Measurements from ENCODE around the gene ILKAP. TPM values are rescaled to one million over a fixed set of nuclear protein-coding genes. Genes with fewer than 3 reads are reported as not detected.

The ILKAP gene
- total and polyA plus RNA-seq, 2 experiments from 2014 or later: 11.9 to 35.0 TPM

DNA sequence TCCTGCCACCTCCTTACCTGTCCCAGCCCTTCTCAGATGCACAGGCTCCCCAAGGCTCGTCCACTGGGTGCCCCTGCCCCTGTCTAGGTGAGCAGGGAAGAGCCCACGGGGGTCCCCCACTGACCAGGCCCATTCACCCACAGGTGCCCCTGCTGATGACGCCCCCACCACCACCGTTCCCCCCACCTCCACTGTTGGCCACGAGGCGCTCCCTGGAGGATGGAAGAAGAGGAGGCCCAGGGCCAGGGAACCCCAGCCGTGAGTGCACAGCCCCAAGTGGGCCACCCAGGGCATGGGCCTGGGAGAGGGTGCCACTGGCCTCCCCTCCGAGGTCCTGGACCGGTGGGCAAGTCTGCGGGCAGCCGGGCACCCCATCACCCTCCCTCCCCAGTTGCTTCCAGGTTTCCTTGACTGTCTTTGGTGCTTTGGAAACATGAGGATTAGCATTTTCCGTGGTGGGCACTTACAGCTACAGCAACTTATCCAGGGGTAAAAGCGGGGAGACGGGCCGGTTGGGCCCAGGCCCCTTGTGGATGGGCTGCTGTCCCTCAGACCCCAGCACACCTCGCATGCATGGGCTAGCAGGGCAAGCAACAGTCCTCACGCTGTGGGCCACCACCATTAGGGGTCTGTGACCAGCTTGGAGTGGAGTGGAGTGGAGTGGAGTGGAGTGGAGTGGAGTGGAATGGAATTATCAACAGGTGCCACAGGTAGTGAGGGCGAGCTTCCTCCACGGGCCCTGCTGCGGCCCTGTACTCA, 78.2 kb downstream of the ILKAP start:
- no peak overlapping the region for H2AFZ ChIP-seq

DNA sequence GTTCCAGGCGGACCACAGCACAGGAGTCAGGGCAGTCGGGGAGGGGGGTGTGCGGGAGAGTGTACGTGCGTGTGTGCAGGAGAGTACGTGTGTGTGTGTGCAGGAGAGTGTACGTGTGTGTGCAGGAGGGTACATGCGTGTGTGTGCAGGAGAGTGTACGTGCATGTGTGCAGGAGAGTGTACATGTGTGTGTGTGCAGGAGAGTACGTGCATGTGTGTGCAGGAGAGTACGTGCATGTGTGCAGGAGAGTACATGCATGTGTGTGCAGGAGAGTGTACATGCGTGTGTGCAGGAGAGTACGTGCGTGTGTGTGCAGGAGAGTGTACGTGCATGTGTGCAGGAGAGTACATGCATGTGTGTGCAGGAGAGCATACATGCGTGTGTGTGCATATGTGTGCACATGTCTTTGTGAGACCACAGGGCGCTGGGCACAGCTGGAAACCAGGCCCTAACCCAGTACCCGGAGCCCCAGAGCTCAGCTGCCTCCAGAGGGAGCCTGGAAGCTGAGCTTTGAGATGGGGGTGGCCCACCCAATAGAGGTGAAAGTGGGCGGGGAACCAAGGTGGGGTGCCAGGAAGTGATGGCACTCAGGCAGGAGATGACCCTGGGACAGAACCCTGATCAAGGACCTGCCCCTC, 78.9 kb downstream of the ILKAP start:
- in situ Hi-C loops (cut with MboI): no loop called here
- Histone ChIP-seq H2AFZ (no peak overlapping the region), H3K9ac (no peak overlapping the region), H3K4me3 (no peak overlapping the region), H4K20me1 (ENCODE audit: insufficient read depth) (no peaks in the 10 kb centered on the region), H3K9me3 (ENCODE audit: low read depth) (no peaks in the 10 kb centered on the region), H3K9me2 (ENCODE audit: insufficient read depth) (no peaks in the 10 kb centered on the region), H3K79me2 (ENCODE audit: insufficient read depth) (no peaks in the 10 kb centered on the region), H3K4me2 (ENCODE audit: unreplicated experiment) (no peak overlapping the region), H3K27me3 (replicated peaks; ENCODE audit: insufficient read depth) (no peaks in the 10 kb centered on the region), H3F3A (ENCODE audit: insufficient read depth) (no peaks in the 10 kb centered on the region), H3K27ac (no peak overlapping the region), H3K4me1 (ENCODE audit: insufficient read depth) (no peaks in the 10 kb centered on the region), H3K36me3 (ENCODE audit: low read depth) (no peaks in the 10 kb centered on the region)
- no peak for DNase-seq
- 73 to 79% methylated on average over 13 to 19 of the region's 19 CpGs for WGBS, 2 experiments (ENCODE audit: low coverage in 1 of 2, low lambda C conversion rate in 2 of 2, missing lambda C conversion rate in 2 of 2)
- TF ChIP-seq EZH2phosphoT487 (IDR thresholded peaks at IDR 0.05; ENCODE audit: insufficient read depth, low read depth) (no peak), EZH2 (IDR thresholded peaks at IDR 0.05; ENCODE audit: insufficient read depth, poor library complexity, severe bottlenecking) (no peak)

More for the DNA sequence above, 78.2 kb downstream of the ILKAP start:
- no peaks in the 10 kb centered on the region for H3K9me3 ChIP-seq (ENCODE audit: low read depth)
- no peaks in the 10 kb centered on the region for H3K4me1 ChIP-seq (ENCODE audit: insufficient read depth)
- H3K4me3 ChIP-seq: no peak overlapping the region
- in situ Hi-C loops (cut with MboI): no loop called here
- no peaks in the 10 kb centered on the region for H3K36me3 ChIP-seq (ENCODE audit: low read depth)
- no peak overlapping the region for H3K27ac ChIP-seq
- no peak overlapping the region for H3K4me2 ChIP-seq (ENCODE audit: unreplicated experiment)
- TF ChIP-seq EZH2phosphoT487 (IDR thresholded peaks at IDR 0.05; ENCODE audit: insufficient read depth, low read depth) (no peak), EZH2 (IDR thresholded peaks at IDR 0.05; ENCODE audit: insufficient read depth, poor library complexity, severe bottlenecking) (no peak)
- no peaks in the 10 kb centered on the region for H3K9me2 ChIP-seq (ENCODE audit: insufficient read depth)
- no peaks in the 10 kb centered on the region for H3K79me2 ChIP-seq (ENCODE audit: insufficient read depth)
- 77 to 85% methylated on average over 16 to 19 of the region's 20 CpGs for WGBS, 2 experiments (ENCODE audit: low coverage in 1 of 2, low lambda C conversion rate in 2 of 2, missing lambda C conversion rate in 2 of 2)
- H3K27me3 ChIP-seq (replicated peaks; ENCODE audit: insufficient read depth): no peaks in the 10 kb centered on the region
- no peak for DNase-seq
- no peaks in the 10 kb centered on the region for H4K20me1 ChIP-seq (ENCODE audit: insufficient read depth)
- no peak overlapping the region for H3K9ac ChIP-seq
- H3F3A ChIP-seq (ENCODE audit: insufficient read depth): no peaks in the 10 kb centered on the region

DNA sequence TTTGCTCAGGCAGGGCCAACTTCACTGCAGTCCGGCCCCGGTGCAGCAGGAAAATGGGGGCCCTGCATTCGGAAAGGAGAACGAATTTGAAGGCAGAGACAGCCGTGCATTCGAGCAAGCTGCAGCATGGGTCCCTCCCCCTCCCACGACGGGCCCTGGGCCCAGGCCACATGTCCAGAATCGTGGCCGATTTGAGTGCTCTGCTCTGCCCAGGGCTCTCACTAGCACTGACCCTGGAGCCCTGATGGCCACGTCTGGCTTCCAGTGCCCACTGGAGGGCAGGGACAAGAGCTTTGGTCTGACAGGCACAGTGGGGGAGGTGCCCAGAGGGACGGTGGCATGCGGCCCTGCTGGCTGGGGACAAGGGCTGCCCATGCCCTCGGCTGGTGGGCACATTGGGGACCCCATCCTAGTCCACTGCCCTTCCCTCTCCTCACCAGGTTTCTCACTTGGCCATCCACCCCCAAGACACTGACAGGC, 79.5 kb downstream of the ILKAP start:
- in situ Hi-C loops (cut with MboI): no loop called here
- no peak overlapping the region for H3K27ac ChIP-seq
- DNase-seq: no peak

DNA sequence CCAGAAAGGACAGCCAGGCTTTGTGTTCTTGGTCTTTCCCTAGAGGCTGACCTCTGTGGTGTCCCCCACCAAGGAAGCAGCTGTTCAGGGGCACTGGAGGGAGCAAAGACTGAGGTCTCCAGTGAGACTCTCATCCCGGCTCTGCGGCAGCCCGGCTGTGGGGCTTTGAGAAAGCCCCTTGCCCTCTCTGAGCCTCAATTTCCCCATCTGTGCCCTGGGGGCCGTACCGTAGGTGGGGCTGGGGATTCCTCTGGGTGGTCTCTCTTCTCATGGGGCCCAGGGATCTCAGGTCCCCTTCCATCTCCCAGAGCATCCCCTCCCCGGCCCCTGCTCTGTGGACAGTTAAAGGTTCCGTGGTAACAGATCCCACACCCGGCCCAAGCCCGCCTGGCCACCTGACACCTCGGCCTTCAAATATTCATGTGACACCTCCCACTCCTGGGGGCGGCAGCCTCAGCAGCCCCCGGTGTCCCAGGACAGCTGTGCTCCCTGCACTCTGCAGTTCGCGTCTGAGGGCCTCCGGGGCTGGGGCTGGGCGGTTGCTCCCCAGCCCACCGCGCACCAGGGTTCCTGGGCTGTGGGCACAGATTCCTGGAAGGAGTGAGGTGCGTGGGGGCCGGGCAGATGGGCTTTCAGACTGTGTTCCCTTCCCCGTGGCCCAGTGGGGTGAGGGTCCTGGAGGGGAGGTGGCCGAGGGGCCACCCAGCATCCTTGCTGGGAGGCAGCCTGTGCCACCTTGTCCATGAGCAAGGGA, 80.1 kb downstream of the ILKAP start:
- Histone ChIP-seq H3K4me1 (ENCODE audit: insufficient read depth) (no peaks in the 10 kb centered on the region), H3K79me2 (ENCODE audit: insufficient read depth) (no peaks in the 10 kb centered on the region), H3K27ac (no peak overlapping the region), H3K9ac (no peak overlapping the region), H4K20me1 (ENCODE audit: insufficient read depth) (no peaks in the 10 kb centered on the region), H3K9me3 (ENCODE audit: low read depth) (no peaks in the 10 kb centered on the region), H3K9me2 (ENCODE audit: insufficient read depth) (no peaks in the 10 kb centered on the region), H3K4me3 (no peak overlapping the region), H3F3A (ENCODE audit: insufficient read depth) (no peaks in the 10 kb centered on the region), H3K36me3 (ENCODE audit: low read depth) (no peaks in the 10 kb centered on the region), H3K4me2 (ENCODE audit: unreplicated experiment) (no peak overlapping the region), H2AFZ (no peak overlapping the region), H3K27me3 (replicated peaks; ENCODE audit: insufficient read depth) (no peaks in the 10 kb centered on the region)
- no peak for TF ChIP-seq EZH2phosphoT487 (IDR thresholded peaks at IDR 0.05; ENCODE audit: insufficient read depth, low read depth)
- no peak for TF ChIP-seq EZH2 (IDR thresholded peaks at IDR 0.05; ENCODE audit: insufficient read depth, poor library complexity, severe bottlenecking)
- DNase-seq: no peak
- in situ Hi-C loops (cut with MboI): no loop called here
- 63 to 65% methylated on average over 22 of the region's 22 CpGs for WGBS, 2 experiments (ENCODE audit: low coverage in 1 of 2, low lambda C conversion rate in 2 of 2, missing lambda C conversion rate in 2 of 2)

More for the DNA sequence above, 79.5 kb downstream of the ILKAP start:
- Histone ChIP-seq H3K4me1 (ENCODE audit: insufficient read depth) (no peaks in the 10 kb centered on the region), H3K4me3 (no peak overlapping the region), H2AFZ (no peak overlapping the region), H4K20me1 (ENCODE audit: insufficient read depth) (no peaks in the 10 kb centered on the region), H3F3A (ENCODE audit: insufficient read depth) (no peaks in the 10 kb centered on the region), H3K36me3 (ENCODE audit: low read depth) (no peaks in the 10 kb centered on the region), H3K9ac (no peak overlapping the region), H3K9me2 (ENCODE audit: insufficient read depth) (no peaks in the 10 kb centered on the region), H3K79me2 (ENCODE audit: insufficient read depth) (no peaks in the 10 kb centered on the region), H3K4me2 (ENCODE audit: unreplicated experiment) (no peak overlapping the region), H3K9me3 (ENCODE audit: low read depth) (no peaks in the 10 kb centered on the region), H3K27me3 (replicated peaks; ENCODE audit: insufficient read depth) (no peaks in the 10 kb centered on the region)
- no peak for TF ChIP-seq EZH2phosphoT487 (IDR thresholded peaks at IDR 0.05; ENCODE audit: insufficient read depth, low read depth)
- no peak for TF ChIP-seq EZH2 (IDR thresholded peaks at IDR 0.05; ENCODE audit: insufficient read depth, poor library complexity, severe bottlenecking)
- 50 to 53% methylated on average over 14 of the region's 14 CpGs for WGBS, 2 experiments (ENCODE audit: low coverage in 1 of 2, low lambda C conversion rate in 2 of 2, missing lambda C conversion rate in 2 of 2)

Measured in GM23248 (cell line).